Iris pigment epithelial cell (primary cell): Measurements from ENCODE around the gene NFIC.

ENCODE experiments used
- DNase-seq: peaks from one replicate; pipeline ENCODE4 v3.0.0-alpha.2; 2011; ENCODE audit warnings: low read depth

Gene NFIC

GRCh38 chr19:3469638-3470499 lies 103.5 kb downstream of the NFIC start:
- no peak for DNase-seq

GRCh38 chr19:3470500-3471128 lies 104.2 kb downstream of the NFIC start:
- no peak for DNase-seq

- DNase-seq = no peak
Observed at GRCh38 chr19:3471954-3472655, 105.7 kb downstream of the NFIC start.

- no peak for DNase-seq
Observed at GRCh38 chr19:3474010-3474409, 107.6 kb downstream of the NFIC start.

GRCh38 chr19:3474614-3475013 lies 108.2 kb downstream of the NFIC start:
- no peak for DNase-seq

GRCh38 chr19:3475449-3475848 lies 109.1 kb downstream of the NFIC start:
- DNase-seq = no peak

- DNase-seq = no peak
Observed at GRCh38 chr19:3476830-3477229, 110.4 kb downstream of the NFIC start.

GRCh38 chr19:3477506-3477905 lies 111.1 kb downstream of the NFIC start:
- no peak for DNase-seq

- no peak for DNase-seq
Observed at GRCh38 chr19:3477951-3478350, 111.6 kb downstream of the NFIC start.

- DNase-seq = no peak
Observed at GRCh38 chr19:3478409-3479176, 112.2 kb downstream of the NFIC start.

GRCh38 chr19:3479177-3479833 lies 112.9 kb downstream of the NFIC start:
- no peak for DNase-seq

- DNase-seq = no peak
Observed at GRCh38 chr19:3479834-3480215, 113.4 kb downstream of the NFIC start.

GRCh38 chr19:3480383-3481091 lies 114.2 kb downstream of the NFIC start, which contains the start of gene SMIM24:
SMIM24 (minus strand) TSS chr19:3480525; CDS start chr19:3480463, 62 bp downstream.
- no peak for DNase-seq

GRCh38 chr19:3481241-3482090 lies 115.1 kb downstream of the NFIC start:
- no peak for DNase-seq

GRCh38 chr19:3482507-3483225 lies 116.3 kb downstream of the NFIC start:
- no peak for DNase-seq

GRCh38 chr19:3483226-3483628 lies 116.8 kb downstream of the NFIC start, which contains the start of gene SMIM44:
SMIM44 (minus strand) TSS chr19:3483441; CDS start chr19:3483403, 38 bp downstream.
- no peak for DNase-seq

GRCh38 chr19:3491396-3492119 lies 125.2 kb downstream of the NFIC start:
- no peak for DNase-seq

- no peak for DNase-seq
Observed at GRCh38 chr19:3492131-3492839, 125.9 kb downstream of the NFIC start.
